ENCODE results near the gene INO80E.
A peak's percentile ranks its signal among the peaks of the same experiment; 100 is the strongest.

The INO80E gene

GRCh38 chr16:30009990-30010843 is 14.2 kb downstream of the INO80E start:
- no peak for TF ChIP-seq POLR2AphosphoS5 (IDR thresholded peaks at IDR 0.05; ENCODE audit: low read depth)
- TF ChIP-seq REST (IDR thresholded peaks at IDR 0.05; ENCODE audit: insufficient replicate concordance, low read depth) = no peak
- no peak for TF ChIP-seq GABPA (IDR thresholded peaks at IDR 0.05; ENCODE audit: low read depth)
- no peak for TF ChIP-seq SPI1 (IDR thresholded peaks at IDR 0.05; ENCODE audit: borderline replicate concordance, low read depth)
- no peak for TF ChIP-seq CTCF (IDR thresholded peaks at IDR 0.05; ENCODE audit: insufficient read depth, low read length)
- no peak for DNase-seq (ENCODE audit: low read depth in 1 of 2, low spot score in 1 of 2)
- Histone ChIP-seq H3K27ac (replicated peaks) (no peak overlapping the region), H3K27me3 (ENCODE audit: insufficient read depth, poor library complexity, severe bottlenecking) (no peaks in the 10 kb centered on the region), H3K4me3 (replicated peaks; ENCODE audit: insufficient read depth, low read length) (peak overlapping the region; percentile 64)

GRCh38 chr16:30010844-30011713 is 15.0 kb downstream of the INO80E start, which contains the start of gene DOC2A:
DOC2A (minus strand) TSS chr16:30011027; CDS start chr16:30010222, 805 bp downstream.
- peak; percentile 28 to 81 for DNase-seq (ENCODE audit: low read depth in 1 of 2, low spot score in 1 of 2)

More at GRCh38 chr16:30010844-30011713, 15.0 kb downstream of the INO80E start, which contains the start of gene DOC2A:
- no peak for TF ChIP-seq REST (IDR thresholded peaks at IDR 0.05; ENCODE audit: insufficient replicate concordance, low read depth)
- TF ChIP-seq CTCF (IDR thresholded peaks at IDR 0.05; ENCODE audit: insufficient read depth, low read length) = no peak
- no peak for TF ChIP-seq GABPA (IDR thresholded peaks at IDR 0.05; ENCODE audit: low read depth)
- TF ChIP-seq POLR2AphosphoS5 (IDR thresholded peaks at IDR 0.05; ENCODE audit: low read depth) = no peak
- no peak for TF ChIP-seq SPI1 (IDR thresholded peaks at IDR 0.05; ENCODE audit: borderline replicate concordance, low read depth)
- Histone ChIP-seq H3K4me3 (replicated peaks; ENCODE audit: insufficient read depth, low read length) (peak within 1 kb of the TSS; percentile 64), H3K27ac (replicated peaks) (no peak within 1 kb of the TSS), H3K27me3 (ENCODE audit: insufficient read depth, poor library complexity, severe bottlenecking) (no peaks in the 10 kb centered on the region)
